ENCODE data around the gene CPED1. TPM values are rescaled to one million over a fixed set of nuclear protein-coding genes. Genes with fewer than 3 reads are reported as not detected.
"Not testable (repeated sequence)": the region's sequence is repeated elsewhere in the genome, so short reads cannot be mapped to it uniquely, and the experiment has no call there.

Gene CPED1
- total RNA-seq, 1 donor from 2014 or later: 27.3 TPM

- H3K4me3 ChIP-seq: no peak overlapping the region
- H3K4me1 ChIP-seq: peaks cover 32% of the 10 kb centered on the region
- H3K9me3 ChIP-seq: no peaks in the 10 kb centered on the region
- H3K27ac ChIP-seq: peak overlapping the region; percentile 62
- H3K36me3 ChIP-seq: no peaks in the 10 kb centered on the region
- intact Hi-C loops (cut with DNase I): no loop called here
- TF ChIP-seq POLR2AphosphoS5 (IDR thresholded peaks at IDR 0.05; ENCODE audit: insufficient read depth in 1 of 2, low read depth in 1 of 2) (no peak), POLR2A (IDR thresholded peaks at IDR 0.05) (no peak), CTCF (IDR thresholded peaks at IDR 0.05) (no peak)
- no peak for DNase-seq (ENCODE audit: extremely low spot score in 2 of 2)
- no peaks in the 10 kb centered on the region for H3K27me3 ChIP-seq
These were observed 12.9 kb downstream of the CPED1 start for GRCh38 chr7:121001234-121001906.

GRCh38 chr7:121002048-121002756, 13.7 kb downstream of the CPED1 start:
- Histone ChIP-seq H3K4me3 (no peak overlapping the region), H3K4me1 (peaks cover 28% of the 10 kb centered on the region), H3K27ac (peak overlapping the region; percentile 62), H3K27me3 (no peaks in the 10 kb centered on the region), H3K36me3 (no peaks in the 10 kb centered on the region), H3K9me3 (no peaks in the 10 kb centered on the region)
- TF ChIP-seq POLR2AphosphoS5 (IDR thresholded peaks at IDR 0.05; ENCODE audit: insufficient read depth in 1 of 2, low read depth in 1 of 2): no peak
- TF ChIP-seq CTCF (IDR thresholded peaks at IDR 0.05): no peak
- no peak for TF ChIP-seq POLR2A (IDR thresholded peaks at IDR 0.05)
- intact Hi-C loops (cut with DNase I): no loop called here
- DNase-seq (ENCODE audit: extremely low spot score in 2 of 2): no peak

- no peak for DNase-seq (ENCODE audit: extremely low spot score in 2 of 2)
- Histone ChIP-seq H3K9me3 (no peaks in the 10 kb centered on the region), H3K4me1 (peaks cover 27% of the 10 kb centered on the region), H3K27me3 (no peaks in the 10 kb centered on the region), H3K36me3 (no peaks in the 10 kb centered on the region), H3K27ac (peak overlapping the region; percentile 62), H3K4me3 (no peak overlapping the region)
- intact Hi-C loops (cut with DNase I): no loop called here
- TF ChIP-seq POLR2A (IDR thresholded peaks at IDR 0.05) (no peak), POLR2AphosphoS5 (IDR thresholded peaks at IDR 0.05; ENCODE audit: insufficient read depth in 1 of 2, low read depth in 1 of 2) (no peak), CTCF (IDR thresholded peaks at IDR 0.05) (no peak)
These were observed 14.3 kb downstream of the CPED1 start for GRCh38 chr7:121002757-121003200.

- no peak for DNase-seq (ENCODE audit: extremely low spot score in 2 of 2)
- Histone ChIP-seq H3K4me1 (peaks cover 15% of the 10 kb centered on the region), H3K27ac (no peak overlapping the region), H3K36me3 (no peaks in the 10 kb centered on the region), H3K4me3 (no peak overlapping the region), H3K9me3 (no peaks in the 10 kb centered on the region), H3K27me3 (no peaks in the 10 kb centered on the region)
- intact Hi-C loops (cut with DNase I): no loop called here
- TF ChIP-seq POLR2A (IDR thresholded peaks at IDR 0.05) (no peak), POLR2AphosphoS5 (IDR thresholded peaks at IDR 0.05; ENCODE audit: insufficient read depth in 1 of 2, low read depth in 1 of 2) (no peak), CTCF (IDR thresholded peaks at IDR 0.05) (no peak)
These were observed 15.6 kb downstream of the CPED1 start for GRCh38 chr7:121003986-121004685.

GRCh38 chr7:121005058-121005457, 16.5 kb downstream of the CPED1 start:
- H3K4me3 ChIP-seq; H3K36me3 ChIP-seq; H3K27ac ChIP-seq; H3K4me1 ChIP-seq; intact Hi-C loops (cut with DNase I); DNase-seq (ENCODE audit: extremely low spot score in 2 of 2); H3K27me3 ChIP-seq; H3K9me3 ChIP-seq: not testable (repeated sequence)

All from vagina (tissue), 2 donors.